Renal cortical epithelial cell (primary cell): ENCODE data around the gene PGA3. TPM values are rescaled to one million over a fixed set of nuclear protein-coding genes. Genes with fewer than 3 reads are reported as not detected.
"Not testable (repeated sequence)": the region's sequence is repeated elsewhere in the genome, so short reads cannot be mapped to it uniquely, and the experiment has no call there.

ENCODE experiments used
- DNase-seq: peaks from one replicate; pipeline ENCODE4 v3.0.0-alpha.2; 2011; ENCODE audit warnings: low read depth
- total RNA-seq: library from RNA; depleted of rRNA; stranded (reverse); fragments of >200 nt; gene quantifications from 2 replicates; pipeline ENCODE4 v1.2.3, GENCODE V29; 2014

The PGA3 gene
- not detected in 2 replicates for total RNA-seq

- not testable (repeated sequence) for DNase-seq
Measured at GRCh38 chr11:61202950-61203746, at the start of gene PGA3. TSS of gene PGA3 (plus strand) at chr11:61203515. CDS start at chr11:61203565, 50 bp downstream.

GRCh38 chr11:61153593-61154095, 49.7 kb upstream of the PGA3 start:
- DNase-seq: no peak

GRCh38 chr11:61154528-61154927, 48.8 kb upstream of the PGA3 start:
- no peak for DNase-seq

- DNase-seq: no peak
Measured at GRCh38 chr11:61155312-61155711, 48.0 kb upstream of the PGA3 start.

- no peak for DNase-seq
Measured at GRCh38 chr11:61155741-61156140, 47.6 kb upstream of the PGA3 start.

GRCh38 chr11:61157743-61158142, 45.6 kb upstream of the PGA3 start:
- DNase-seq: no peak

- peak; percentile 97 for DNase-seq
Measured at GRCh38 chr11:61158691-61159381, 44.5 kb upstream of the PGA3 start.

GRCh38 chr11:61160487-61161189, 42.7 kb upstream of the PGA3 start:
- DNase-seq: peak; percentile 43

GRCh38 chr11:61161190-61162091, 41.9 kb upstream of the PGA3 start, which contains the start of gene VPS37C:
TSS of gene VPS37C (minus strand) at chr11:61161426. CDS start at chr11:61138829, 22,597 bp downstream.
- peak; percentile 62 for DNase-seq

GRCh38 chr11:61162092-61162941, 41.0 kb upstream of the PGA3 start:
- peak; percentile 90 for DNase-seq

GRCh38 chr11:61163021-61163420, 40.3 kb upstream of the PGA3 start:
- no peak for DNase-seq

- DNase-seq: no peak
Measured at GRCh38 chr11:61163714-61164605, 39.4 kb upstream of the PGA3 start.

GRCh38 chr11:61164606-61165424, 38.5 kb upstream of the PGA3 start:
- no peak for DNase-seq

- DNase-seq: not testable (repeated sequence)
Measured at GRCh38 chr11:61165785-61166184, 37.5 kb upstream of the PGA3 start.

- not testable (repeated sequence) for DNase-seq
Measured at GRCh38 chr11:61166331-61166730, 37.0 kb upstream of the PGA3 start.

- DNase-seq: no peak
Measured at GRCh38 chr11:61168042-61168688, 35.1 kb upstream of the PGA3 start.

GRCh38 chr11:61168800-61169199, 34.5 kb upstream of the PGA3 start:
- no peak for DNase-seq

GRCh38 chr11:61170566-61170965, 32.7 kb upstream of the PGA3 start:
- DNase-seq: no peak
